ENCODE measurements around the gene SIRPA.

- no peak for TF ChIP-seq POLR2A (IDR thresholded peaks at IDR 0.05; ENCODE audit: low read length)
- no peak for TF ChIP-seq GATA1 (IDR thresholded peaks at IDR 0.05; ENCODE audit: low read depth, low read length)
Measured at GRCh38 chr20:1912053-1912452, 16.8 kb downstream of the SIRPA start.

Data from erythroblast (primary cell).